Activated naive CD8-positive, alpha-beta T cell treated with anti-CD3 and anti-CD28 coated beads, Interleukin-2, amount 50 U/mL, for 24 hours (primary cell): ENCODE data around the gene TAOK1.
A peak's percentile ranks its signal among the peaks of the same experiment; 100 is the strongest.

Source experiments
- ATAC-seq: fragments of 150-1000 bp; cut with Tn5 transposase; one replicate; pipeline ENCODE4 v1.10.0; 2021
- DNase-seq: peaks from one replicate; pipeline ENCODE4 v3.0.0; 2021
- H3K27ac Mint-ChIP-seq: one replicate; pipeline ENCODE4 v1.8.0; 2021; ENCODE audit warnings: mild to moderate bottlenecking, mixed read lengths
- H3K27me3 Mint-ChIP-seq: one replicate; pipeline ENCODE4 v1.8.0; 2021; ENCODE audit warnings: mixed read lengths
- H3K36me3 Mint-ChIP-seq: one replicate; pipeline ENCODE4 v1.8.0; 2021; ENCODE audit warnings: low read depth, mixed read lengths
- H3K4me1 Mint-ChIP-seq: one replicate; pipeline ENCODE4 v1.8.0; 2021; ENCODE audit warnings: mixed read lengths
- H3K4me3 Mint-ChIP-seq: one replicate; pipeline ENCODE4 v1.8.0; 2021; ENCODE audit warnings: mild to moderate bottlenecking, moderate library complexity, mixed read lengths
- H3K9me3 Mint-ChIP-seq: one replicate; pipeline ENCODE4 v1.8.0; 2021; ENCODE audit warnings: mixed read lengths

Gene TAOK1

DNA sequence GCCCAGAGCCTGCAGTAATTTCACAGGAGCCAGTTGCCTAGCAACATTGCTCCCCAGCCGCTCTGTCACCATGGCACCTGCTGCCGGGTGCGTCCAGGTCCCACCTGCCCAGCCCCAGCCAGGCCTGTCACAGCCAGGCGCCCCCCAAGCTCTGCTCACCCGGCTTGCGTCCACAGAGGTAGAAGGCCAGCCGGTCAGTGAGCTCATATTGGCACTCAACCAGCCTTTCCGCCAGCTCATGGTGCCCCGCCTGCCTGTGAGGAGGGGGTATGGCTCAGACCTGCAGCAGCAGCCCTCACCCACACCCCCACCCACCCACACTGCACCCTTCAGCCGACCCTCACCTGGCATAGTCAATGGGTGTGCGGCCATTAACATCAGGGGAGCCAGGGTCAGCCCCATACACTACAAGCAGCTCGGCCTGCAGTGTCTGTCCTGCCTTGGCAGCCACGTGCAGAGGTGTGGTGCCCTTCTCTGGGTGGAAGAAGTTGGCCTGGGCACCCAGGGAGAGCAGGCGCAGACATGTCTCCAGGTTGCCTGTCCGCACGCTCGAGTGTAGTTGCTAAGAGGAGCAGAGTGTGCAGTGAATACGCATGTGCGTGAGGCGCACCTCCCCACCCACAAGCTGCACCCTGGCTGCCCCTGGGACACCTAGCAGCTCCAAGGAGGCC lies 191.6 kb downstream of the TAOK1 start:
- no peaks in the 10 kb centered on the region for H3K27me3 Mint-ChIP-seq
- no peak for DNase-seq
- no peak for ATAC-seq
- peaks cover 37% of the 10 kb centered on the region for H3K36me3 Mint-ChIP-seq
- no peaks in the 10 kb centered on the region for H3K9me3 Mint-ChIP-seq
- no peak overlapping the region for H3K4me3 Mint-ChIP-seq
- peaks cover 43% of the 10 kb centered on the region for H3K4me1 Mint-ChIP-seq
- no peak overlapping the region for H3K27ac Mint-ChIP-seq

DNA sequence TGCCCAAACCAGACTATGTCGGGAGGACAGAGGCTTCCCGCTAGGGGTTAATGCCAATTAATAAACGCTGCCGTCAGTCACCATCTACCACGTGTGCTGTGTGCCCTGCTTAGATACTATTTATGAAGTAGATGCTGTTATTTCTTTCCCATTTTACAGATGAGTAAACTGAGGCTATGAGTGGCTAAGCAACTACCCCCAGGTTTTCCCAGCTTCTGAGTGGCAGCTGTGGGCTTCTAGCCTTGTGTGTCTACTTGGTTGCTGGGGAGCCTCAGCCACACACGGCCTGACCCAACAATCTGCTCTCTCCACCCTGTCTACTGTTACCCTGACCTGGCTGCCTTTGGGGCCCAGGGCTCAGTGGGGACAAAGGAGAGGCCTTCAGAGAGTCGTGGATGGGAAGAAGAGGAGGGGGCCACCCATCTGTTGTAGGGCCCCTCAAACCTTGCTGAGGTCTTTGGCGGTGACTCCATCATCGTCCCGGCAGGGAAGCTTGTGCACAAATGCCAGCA lies 192.1 kb downstream of the TAOK1 start:
- Mint-ChIP-seq H3K27me3 (no peaks in the 10 kb centered on the region), H3K27ac (no peak overlapping the region), H3K4me3 (no peak overlapping the region), H3K9me3 (no peaks in the 10 kb centered on the region), H3K36me3 (peaks cover 37% of the 10 kb centered on the region), H3K4me1 (peaks cover 49% of the 10 kb centered on the region)
- DNase-seq (no peak), ATAC-seq (no peak)

- H3K4me1 Mint-ChIP-seq = peaks cover 54% of the 10 kb centered on the region
These were observed 192.6 kb downstream of the TAOK1 start for GRCh38 chr17:29582772-29583171.

GRCh38 chr17:29583324-29584248 lies 193.4 kb downstream of the TAOK1 start:
- Mint-ChIP-seq H3K4me3 (no peak overlapping the region), H3K9me3 (no peaks in the 10 kb centered on the region), H3K4me1 (peaks cover 59% of the 10 kb centered on the region), H3K36me3 (peaks cover 33% of the 10 kb centered on the region), H3K27ac (no peak overlapping the region), H3K27me3 (no peaks in the 10 kb centered on the region)
- no peak for ATAC-seq
- no peak for DNase-seq

More at GRCh38 chr17:29582772-29583171, 192.6 kb downstream of the TAOK1 start:
- no peak for ATAC-seq
- Mint-ChIP-seq H3K9me3 (no peaks in the 10 kb centered on the region), H3K4me3 (no peak overlapping the region), H3K27me3 (no peaks in the 10 kb centered on the region), H3K27ac (no peak overlapping the region), H3K36me3 (peaks cover 35% of the 10 kb centered on the region)
- DNase-seq = no peak

GRCh38 chr17:29584452-29585079 lies 194.4 kb downstream of the TAOK1 start:
- no peaks in the 10 kb centered on the region for H3K9me3 Mint-ChIP-seq
- H3K4me1 Mint-ChIP-seq = peaks cover 59% of the 10 kb centered on the region
- DNase-seq (no peak), ATAC-seq (no peak)
- no peak overlapping the region for H3K4me3 Mint-ChIP-seq
- peaks cover 29% of the 10 kb centered on the region for H3K36me3 Mint-ChIP-seq
- H3K27ac Mint-ChIP-seq = peak overlapping the region; percentile 54
- H3K27me3 Mint-ChIP-seq = no peaks in the 10 kb centered on the region

DNA sequence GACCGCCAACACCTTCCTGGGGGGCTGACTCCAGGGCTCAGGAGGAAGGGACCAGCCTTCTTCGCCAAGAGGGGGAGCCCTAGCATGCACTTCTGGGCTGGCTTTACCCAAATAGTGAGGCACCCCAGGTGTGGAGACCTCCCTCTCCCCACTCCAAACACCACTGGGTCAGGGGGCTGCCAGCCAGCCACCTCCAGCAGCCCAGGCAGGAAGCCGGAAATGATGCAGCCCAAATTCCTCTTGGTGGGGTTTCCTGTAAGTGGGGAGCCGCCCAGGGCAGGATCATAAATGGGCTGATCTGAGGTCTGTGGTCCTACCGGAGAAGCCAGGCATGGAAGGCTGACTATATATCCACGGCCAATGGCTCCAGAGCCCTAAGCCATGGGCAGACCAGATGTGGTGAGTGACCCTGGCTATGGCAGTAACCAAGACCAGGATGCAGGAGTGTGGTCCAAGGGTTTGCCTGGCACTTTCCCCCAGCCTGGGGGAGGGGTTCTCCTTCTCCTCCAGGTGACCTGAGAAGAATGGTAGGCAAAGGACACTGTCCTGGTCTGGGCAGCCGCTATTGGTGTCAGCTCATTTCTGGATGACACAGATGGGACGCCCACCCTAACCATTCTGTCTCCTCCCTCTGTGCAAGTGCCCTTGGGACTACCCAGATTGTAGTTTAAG lies 195.1 kb downstream of the TAOK1 start:
- peak; percentile 43 for DNase-seq
- Mint-ChIP-seq H3K36me3 (peaks cover 24% of the 10 kb centered on the region), H3K4me1 (peaks cover 60% of the 10 kb centered on the region), H3K27ac (peak overlapping the region; percentile 54), H3K4me3 (peak overlapping the region; percentile 54), H3K9me3 (no peaks in the 10 kb centered on the region), H3K27me3 (no peaks in the 10 kb centered on the region)
- no peak for ATAC-seq

- ATAC-seq = no peak
- peaks cover 67% of the 10 kb centered on the region for H3K4me1 Mint-ChIP-seq
- H3K36me3 Mint-ChIP-seq = peaks cover 19% of the 10 kb centered on the region
- peak overlapping the region; percentile 93 for H3K4me3 Mint-ChIP-seq
- H3K9me3 Mint-ChIP-seq = no peaks in the 10 kb centered on the region
- peak overlapping the region; percentile 85 for H3K27ac Mint-ChIP-seq
- H3K27me3 Mint-ChIP-seq = no peaks in the 10 kb centered on the region
- no peak for DNase-seq
These were observed 196.7 kb downstream of the TAOK1 start for GRCh38 chr17:29586676-29587469.

DNA sequence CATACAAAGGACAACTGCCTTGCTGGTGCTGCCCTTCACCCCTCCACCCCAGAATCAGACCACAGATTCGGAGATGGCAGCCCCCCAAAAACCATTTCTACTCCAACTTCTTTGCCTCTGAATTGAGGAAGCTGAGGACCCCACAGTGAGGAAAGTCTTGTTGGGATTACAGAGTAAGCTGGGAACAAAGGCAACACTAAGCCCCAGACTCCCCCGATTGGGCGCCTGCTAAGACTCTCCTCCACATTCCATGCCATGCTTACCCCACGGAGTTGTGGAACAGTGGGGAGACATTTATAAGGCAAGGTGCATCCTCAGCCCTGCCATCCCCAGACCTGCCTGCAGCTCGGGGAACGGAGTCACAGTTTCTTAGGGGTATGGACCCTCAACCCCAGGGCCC lies 197.4 kb downstream of the TAOK1 start:
- peaks cover 12% of the 10 kb centered on the region for H3K36me3 Mint-ChIP-seq
- H3K27ac Mint-ChIP-seq = peak overlapping the region; percentile 85
- peaks cover 74% of the 10 kb centered on the region for H3K4me1 Mint-ChIP-seq
- no peaks in the 10 kb centered on the region for H3K9me3 Mint-ChIP-seq
- no peaks in the 10 kb centered on the region for H3K27me3 Mint-ChIP-seq
- DNase-seq = no peak
- peak overlapping the region; percentile 93 for H3K4me3 Mint-ChIP-seq
- no peak for ATAC-seq

DNA sequence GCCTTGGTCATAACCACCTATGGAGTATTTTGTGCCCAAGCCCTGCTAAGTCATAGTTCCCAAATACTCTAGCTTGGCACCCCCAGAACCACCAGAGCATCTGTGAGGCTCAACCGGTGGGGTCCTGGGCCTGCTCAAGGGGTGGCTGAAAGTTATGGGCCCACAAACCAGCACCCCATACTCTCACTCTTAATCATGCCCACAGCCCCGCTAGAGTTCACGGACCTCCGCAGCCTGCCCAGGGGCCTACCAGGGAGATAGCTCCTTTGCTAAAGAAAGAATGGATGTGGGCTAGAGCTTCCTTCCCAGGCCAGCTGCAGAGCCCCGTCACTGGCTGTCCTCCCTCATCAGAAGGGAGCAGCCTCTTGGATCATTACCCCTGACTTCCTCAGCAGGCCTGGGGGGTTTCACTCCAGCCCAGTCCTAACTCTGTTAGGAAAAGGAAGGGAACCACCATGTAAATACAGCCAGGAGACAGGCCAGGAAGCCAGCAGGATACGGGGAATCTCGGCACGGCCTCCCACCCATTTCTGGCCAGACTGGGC lies 197.9 kb downstream of the TAOK1 start:
- DNase-seq = no peak
- Mint-ChIP-seq H3K4me3 (peak overlapping the region; percentile 93), H3K4me1 (peaks cover 77% of the 10 kb centered on the region), H3K9me3 (no peaks in the 10 kb centered on the region), H3K27ac (peak overlapping the region; percentile 85), H3K27me3 (no peaks in the 10 kb centered on the region), H3K36me3 (peaks cover 7% of the 10 kb centered on the region)
- no peak for ATAC-seq

- H3K4me1 Mint-ChIP-seq = peaks cover 77% of the 10 kb centered on the region
- H3K27ac Mint-ChIP-seq = peak overlapping the region; percentile 85
- DNase-seq = peak; percentile 50
- H3K36me3 Mint-ChIP-seq = peaks cover 3% of the 10 kb centered on the region
- peak; percentile 3 for ATAC-seq
- H3K27me3 Mint-ChIP-seq = no peaks in the 10 kb centered on the region
- no peaks in the 10 kb centered on the region for H3K9me3 Mint-ChIP-seq
- H3K4me3 Mint-ChIP-seq = peak overlapping the region; percentile 93
These were observed 198.6 kb downstream of the TAOK1 start for GRCh38 chr17:29588562-29589411.

- DNase-seq = peak; percentile 83
- no peaks in the 10 kb centered on the region for H3K9me3 Mint-ChIP-seq
These were observed 199.6 kb downstream of the TAOK1 start, which contains the start of gene GIT1 for GRCh38 chr17:29589524-29590410. Gene GIT1, minus strand, starts transcription at chr17:29589648. Its CDS starts 270 bp downstream, at chr17:29589378.

More at GRCh38 chr17:29589524-29590410, 199.6 kb downstream of the TAOK1 start, which contains the start of gene GIT1:
- no peaks in the 10 kb centered on the region for H3K27me3 Mint-ChIP-seq
- H3K4me3 Mint-ChIP-seq = peak within 1 kb of the TSS; percentile 93
- H3K36me3 Mint-ChIP-seq = peaks cover 2% of the 10 kb centered on the region
- H3K27ac Mint-ChIP-seq = peak within 1 kb of the TSS; percentile 89
- H3K4me1 Mint-ChIP-seq = peaks cover 74% of the 10 kb centered on the region
- ATAC-seq = peak; percentile 58
